GM23338 (cell line): ENCODE measurements around the gene SLC22A5. TPM values are rescaled to one million over a fixed set of nuclear protein-coding genes. Genes with fewer than 3 reads are reported as not detected.

Experiments
- ATAC-seq: fragments of 200-7000 bp; cut with Tn5 transposase; 3 replicates; pipeline ENCODE4 v1.9.1; 2020
- DNase-seq: peaks from one replicate; pipeline ENCODE4 v3.0.0-alpha.2; 2015; ENCODE audit warnings: low spot score
- H2AFZ ChIP-seq: fragments of 200-600 bp; sonication (generic); 2 replicates; pipeline ENCODE4 v1.8.0; 2016; ENCODE audit warnings: antibody characterized with exemption, mild to moderate bottlenecking, moderate library complexity
- H3F3A ChIP-seq: fragments of 200-600 bp; sonication (generic); replicated peaks from 2 replicates; pipeline ENCODE4 v1.8.0; 2017; ENCODE audit warnings: antibody characterized with exemption, mixed run types, low read depth
- H3K27ac ChIP-seq: fragments of 200-600 bp; sonication (generic); 2 replicates; pipeline ENCODE4 v1.6.1; 2016; ENCODE audit warnings: low read depth
- H3K27me3 ChIP-seq: fragments of 200-600 bp; sonication (generic); 2 replicates; pipeline ENCODE4 v1.8.0; 2016; ENCODE audit warnings: mild to moderate bottlenecking, mixed run types, moderate library complexity; ENCODE audit not compliant: insufficient read depth
- H3K36me3 ChIP-seq: fragments of 200-600 bp; sonication (generic); 2 replicates; pipeline ENCODE4 v1.8.0; 2016; ENCODE audit warnings: mild to moderate bottlenecking; ENCODE audit not compliant: insufficient read depth
- H3K4me1 ChIP-seq: fragments of 200-600 bp; sonication (generic); 2 replicates; pipeline ENCODE4 v1.8.0; 2016; ENCODE audit warnings: mild to moderate bottlenecking, moderate library complexity; ENCODE audit not compliant: insufficient read depth
- H3K4me2 ChIP-seq: fragments of 200-600 bp; sonication (generic); 2 replicates; pipeline ENCODE4 v1.7.1; 2017; ENCODE audit warnings: mixed run types
- H3K4me3 ChIP-seq: fragments of 200-600 bp; sonication (generic); 2 replicates; pipeline ENCODE4 v1.6.1; 2016; ENCODE audit warnings: mixed run types
- H3K79me2 ChIP-seq: fragments of 200-600 bp; sonication (generic); replicated peaks from 2 replicates; pipeline ENCODE4 v1.8.0; 2017; ENCODE audit warnings: mild to moderate bottlenecking; ENCODE audit not compliant: insufficient read depth
- H3K9me2 ChIP-seq: fragments of 200-600 bp; sonication (generic); 2 replicates; pipeline ENCODE4 v1.8.0; 2017; ENCODE audit not compliant: insufficient read depth
- H4K20me1 ChIP-seq: fragments of 200-600 bp; sonication (generic); replicated peaks from 2 replicates; pipeline ENCODE4 v1.8.0; 2017; ENCODE audit warnings: mild to moderate bottlenecking; ENCODE audit not compliant: insufficient read depth
- H3K27ac Mint-ChIP-seq: 2 replicates; pipeline ENCODE4 v1.8.0; 2020; ENCODE audit warnings: inconsistent platforms, mild to moderate bottlenecking, moderate library complexity, mixed read lengths
- H3K27me3 Mint-ChIP-seq: 3 replicates; pipeline ENCODE4 v1.8.0; 2022; ENCODE audit warnings: low read depth, mild to moderate bottlenecking, moderate library complexity, mixed read lengths, inconsistent platforms; ENCODE audit not compliant: insufficient read depth, poor library complexity
- H3K36me3 Mint-ChIP-seq: 3 replicates; pipeline ENCODE4 v1.8.0; 2021; ENCODE audit warnings: low read depth, mild to moderate bottlenecking, inconsistent platforms, moderate library complexity, mixed read lengths
- H3K4me1 Mint-ChIP-seq: 3 replicates; pipeline ENCODE4 v1.8.0; 2020; ENCODE audit warnings: mild to moderate bottlenecking, inconsistent platforms, mixed read lengths
- H3K4me3 Mint-ChIP-seq: 3 replicates; pipeline ENCODE4 v1.8.0; 2021; ENCODE audit warnings: moderate library complexity, mild to moderate bottlenecking, inconsistent platforms, mixed read lengths
- H3K9me3 Mint-ChIP-seq: 3 replicates; pipeline ENCODE4 v1.8.0; 2020; ENCODE audit warnings: moderate library complexity, mild to moderate bottlenecking, inconsistent platforms, mixed read lengths
- CREB1 ChIP-seq: fragments of 250-450 bp; sonication (Bioruptor Pico); IDR thresholded peaks from 2 replicates; pipeline ENCODE4 v1.5.0; 2020; ENCODE audit warnings: low read depth, mild to moderate bottlenecking, moderate library complexity
- CTCF ChIP-seq, 2 experiments: fragments of 200-600 bp in 1 of 2; sonication (generic) in 1 of 2; conservative IDR thresholded peaks; 2 replicates each; pipeline versions ENCODE4 v1.5.1 to v1.6.1; 2016 to 2017; ENCODE audit warnings: antibody characterized with exemption in 2 of 2, low read depth in 2 of 2, mild to moderate bottlenecking in 2 of 2, moderate library complexity in 1 of 2
- ETS1 ChIP-seq: IDR thresholded peaks from 2 replicates; pipeline ENCODE4 v1.6.1; 2016; ENCODE audit warnings: antibody characterized with exemption
- EZH2 ChIP-seq: fragments of 200-600 bp; sonication (generic); IDR thresholded peaks from one replicate; pipeline ENCODE4 v1.8.0; 2017; ENCODE audit warnings: antibody characterized with exemption, mild to moderate bottlenecking, low read depth; ENCODE audit not compliant: unreplicated experiment
- NANOG ChIP-seq: IDR thresholded peaks from 2 replicates; pipeline ENCODE4 v1.6.1; 2016; ENCODE audit warnings: antibody characterized with exemption, borderline replicate concordance
- POLR2AphosphoS5 ChIP-seq: IDR thresholded peaks from 2 replicates; pipeline ENCODE4 v1.6.1; 2016; ENCODE audit warnings: antibody characterized with exemption, low read depth
- STAT1 ChIP-seq: IDR thresholded peaks from one replicate; pipeline ENCODE4 v1.6.1; 2016; ENCODE audit warnings: antibody characterized with exemption; ENCODE audit not compliant: unreplicated experiment
- ZNF114 ChIP-seq: fragments of 250-450 bp; sonication (Bioruptor Pico); IDR thresholded peaks from 2 replicates; pipeline ENCODE4 v1.5.0; 2020; ENCODE audit warnings: mild to moderate bottlenecking, moderate library complexity
- ZNF331 ChIP-seq: fragments of 250-450 bp; sonication (Bioruptor Pico); IDR thresholded peaks from 2 replicates; pipeline ENCODE4 v1.5.0; 2020; ENCODE audit warnings: low read depth, mild to moderate bottlenecking, moderate library complexity
- ZNF462 ChIP-seq: fragments of 250-450 bp; sonication (Bioruptor Pico); IDR thresholded peaks from 2 replicates; pipeline ENCODE4 v1.5.0; 2020; ENCODE audit warnings: mild to moderate bottlenecking, moderate library complexity
- polyA plus RNA-seq: library from polyadenylated mRNA; unstranded; fragments of >200 nt; fragmentation: Nextera tagmentation; extraction: Ambion mirVana; gene quantifications from 2 replicates; pipeline ENCODE4 v1.2.1, GENCODE V29; 2016
- total RNA-seq: library from RNA; depleted of rRNA; stranded (reverse); fragments of >200 nt; shearing (Covaris generic); gene quantifications from 2 replicates; pipeline ENCODE4 v1.2.3, GENCODE V29; 2014

Gene SLC22A5
- total and polyA plus RNA-seq, 2 experiments from 2014 or later: 1.9 to 2.4 TPM

GRCh38 chr5:132371603-132371994 is 2.1 kb downstream of the SLC22A5 start:
- Histone ChIP-seq H4K20me1 (no peaks in the 10 kb centered on the region), H3K4me3 (no peak overlapping the region), H3K36me3 (no peaks in the 10 kb centered on the region), H3K79me2 (no peaks in the 10 kb centered on the region), H3K27ac (no peak overlapping the region), H3K27me3 (peaks cover 22% of the 10 kb centered on the region), H2AFZ (no peak overlapping the region), H3K4me1 (no peaks in the 10 kb centered on the region; the same call in 1 of the 2 replicates), H3K4me2 (no peak overlapping the region), H3K9me2 (no peaks in the 10 kb centered on the region), H3F3A (no peaks in the 10 kb centered on the region)
- peaks cover 19% of the 10 kb centered on the region for H3K27me3 Mint-ChIP-seq
- no peak for DNase-seq
- no peaks in the 10 kb centered on the region for H3K36me3 Mint-ChIP-seq
- ATAC-seq: no peak
- peaks cover 8% of the 10 kb centered on the region for H3K4me1 Mint-ChIP-seq
- no peaks in the 10 kb centered on the region for H3K9me3 Mint-ChIP-seq
- H3K4me3 Mint-ChIP-seq: peak overlapping the region; percentile 82; the same call in 2 of the 3 replicates
- TF ChIP-seq ETS1 (no peak), CTCF (conservative IDR thresholded peaks at IDR 0.05; ENCODE audit: low read depth in 2 of 2) (no peak), ZNF114 (CRISPR knock-in tag) (no peak)
- no peak overlapping the region for H3K27ac Mint-ChIP-seq

- H4K20me1 ChIP-seq: no peaks in the 10 kb centered on the region
- H3K79me2 ChIP-seq: no peaks in the 10 kb centered on the region
- H3K4me1 ChIP-seq: no peaks in the 10 kb centered on the region; the same call in 1 of the 2 replicates
- H3K9me2 ChIP-seq: no peaks in the 10 kb centered on the region
- ATAC-seq (no peak), DNase-seq (no peak)
- H3K36me3 ChIP-seq: no peaks in the 10 kb centered on the region
- peaks cover 19% of the 10 kb centered on the region for H3K27me3 Mint-ChIP-seq
- H3K4me2 ChIP-seq: no peak overlapping the region
- H3K27me3 ChIP-seq: peaks cover 22% of the 10 kb centered on the region
- no peak overlapping the region for H3K4me3 ChIP-seq
- no peak overlapping the region for H3K27ac Mint-ChIP-seq
- H3K36me3 Mint-ChIP-seq: no peaks in the 10 kb centered on the region
- H3K4me1 Mint-ChIP-seq: peaks cover 8% of the 10 kb centered on the region
- no peak overlapping the region for H3K27ac ChIP-seq
- H3K9me3 Mint-ChIP-seq: no peaks in the 10 kb centered on the region
- no peak overlapping the region for H3K4me3 Mint-ChIP-seq
- H2AFZ ChIP-seq: no peak overlapping the region
- no peaks in the 10 kb centered on the region for H3F3A ChIP-seq
- TF ChIP-seq POLR2AphosphoS5: no peak
- TF ChIP-seq CREB1 (CRISPR knock-in tag): no peak
- no peak for TF ChIP-seq STAT1
- no peak for TF ChIP-seq ZNF331
- no peak for TF ChIP-seq ZNF114 (CRISPR knock-in tag)
- no peak for TF ChIP-seq EZH2
- no peak for TF ChIP-seq ZNF462
- TF ChIP-seq CTCF (conservative IDR thresholded peaks at IDR 0.05; ENCODE audit: low read depth in 2 of 2): no peak
- TF ChIP-seq NANOG: no peak
Measured at GRCh38 chr5:132372127-132372526, 2.6 kb downstream of the SLC22A5 start.
